H9 (cell line): Measurements from ENCODE around the gene NSFL1C. TPM values are rescaled to one million over a fixed set of nuclear protein-coding genes. Genes with fewer than 3 reads are reported as not detected.
"Not testable (repeated sequence)": the region's sequence is repeated elsewhere in the genome, so short reads cannot be mapped to it uniquely, and the experiment has no call there.

ENCODE experiments used
- DNase-seq: peaks from one replicate; pipeline ENCODE4 v3.0.0-alpha.2; 2017
- H2AFZ ChIP-seq: one replicate; pipeline ENCODE4 v1.6.1; 2013; ENCODE audit warnings: mild to moderate bottlenecking, low read length, control low read depth, moderate library complexity
- H2AK5ac ChIP-seq: 2 replicates; pipeline ENCODE4 v1.6.1; 2013; ENCODE audit warnings: low read length, control low read depth, mixed read lengths; ENCODE audit not compliant: insufficient read length
- H2BK120ac ChIP-seq: one replicate; pipeline ENCODE4 v1.6.1; 2013; ENCODE audit warnings: low read depth, mild to moderate bottlenecking, low read length, control low read depth, inconsistent platforms; ENCODE audit not compliant: poor library complexity, severe bottlenecking
- H2BK12ac ChIP-seq: 2 replicates; pipeline ENCODE4 v1.6.1; 2013; ENCODE audit warnings: low read length, control low read depth, mixed read lengths, low read depth; ENCODE audit not compliant: insufficient read length
- H2BK15ac ChIP-seq: 2 replicates; pipeline ENCODE4 v1.6.1; 2013; ENCODE audit warnings: low read depth, low read length, control low read depth
- H2BK20ac ChIP-seq: one replicate; pipeline ENCODE4 v1.6.1; 2013; ENCODE audit warnings: low read depth, mild to moderate bottlenecking, low read length, control low read depth, inconsistent platforms; ENCODE audit not compliant: poor library complexity, severe bottlenecking
- H2BK5ac ChIP-seq: 2 replicates; pipeline ENCODE4 v1.6.1; 2013; ENCODE audit warnings: low read length, control low read depth, mixed read lengths; ENCODE audit not compliant: insufficient read length
- H3K14ac ChIP-seq: 2 replicates; pipeline ENCODE4 v1.6.1; 2013; ENCODE audit warnings: low read length, control low read depth; ENCODE audit not compliant: insufficient read depth
- H3K18ac ChIP-seq: 2 replicates; pipeline ENCODE4 v1.6.1; 2013; ENCODE audit warnings: low read depth, mild to moderate bottlenecking, mixed read lengths, low read length, control low read depth; ENCODE audit not compliant: insufficient read length
- H3K23ac ChIP-seq: 2 replicates; pipeline ENCODE4 v1.6.1; 2013; ENCODE audit warnings: low read length, control low read depth, mixed read lengths, low read depth; ENCODE audit not compliant: insufficient read length
- H3K23me2 ChIP-seq: 2 replicates; pipeline ENCODE4 v1.6.1; 2013; ENCODE audit warnings: low read depth, mild to moderate bottlenecking, mixed read lengths, low read length, control low read depth; ENCODE audit not compliant: insufficient read length, poor library complexity, severe bottlenecking
- H3K27ac ChIP-seq: 2 replicates; pipeline ENCODE4 v1.5.1; 2013; ENCODE audit warnings: low read length, control low read depth, mixed read lengths, low read depth; ENCODE audit not compliant: insufficient read length
- H3K27me3 ChIP-seq: 2 replicates; pipeline ENCODE4 v1.6.1; 2013; ENCODE audit warnings: low read length, control low read depth, inconsistent platforms; ENCODE audit not compliant: insufficient read depth
- H3K4ac ChIP-seq: 2 replicates; pipeline ENCODE4 v1.6.1; 2013; ENCODE audit warnings: low read depth, mild to moderate bottlenecking, control low read depth, inconsistent platforms, low read length, moderate library complexity
- H3K4me1 ChIP-seq: 2 replicates; pipeline ENCODE4 v1.6.1; 2013; ENCODE audit warnings: low read length, control low read depth, inconsistent platforms; ENCODE audit not compliant: insufficient read depth
- H3K4me2 ChIP-seq: 2 replicates; pipeline ENCODE4 v1.6.1; 2013; ENCODE audit warnings: low read length, control low read depth, mixed read lengths; ENCODE audit not compliant: insufficient read length, insufficient read depth
- H3K56ac ChIP-seq: 2 replicates; pipeline ENCODE4 v1.6.1; 2013; ENCODE audit warnings: low read depth, mild to moderate bottlenecking, mixed read lengths, low read length, control low read depth; ENCODE audit not compliant: insufficient read length
- H3K79me1 ChIP-seq: 2 replicates; pipeline ENCODE4 v1.6.1; 2013; ENCODE audit warnings: low read depth, mild to moderate bottlenecking, moderate library complexity, low read length, control low read depth, inconsistent platforms; ENCODE audit not compliant: insufficient read depth, poor library complexity, severe bottlenecking
- H3K79me2 ChIP-seq: 2 replicates; pipeline ENCODE4 v1.6.1; 2013; ENCODE audit warnings: low read length, control low read depth, inconsistent platforms; ENCODE audit not compliant: insufficient read depth
- H3K9ac ChIP-seq: 2 replicates; pipeline ENCODE4 v1.6.1; 2013; ENCODE audit warnings: low read length, control low read depth, mixed read lengths; ENCODE audit not compliant: insufficient read length; ENCODE audit errors: extremely low read depth
- H3K9me3 ChIP-seq: one replicate; pipeline ENCODE4 v1.6.1; 2013; ENCODE audit warnings: low read depth, low read length, inconsistent platforms; ENCODE audit not compliant: control insufficient read depth
- H3T11ph ChIP-seq: one replicate; pipeline ENCODE4 v1.6.1; 2013; ENCODE audit warnings: mild to moderate bottlenecking, low read length, control low read depth, inconsistent platforms
- H4K20me1 ChIP-seq: one replicate; pipeline ENCODE4 v1.6.1; 2013; ENCODE audit not compliant: control insufficient read depth, insufficient read length, insufficient read depth
- H4K5ac ChIP-seq: 2 replicates; pipeline ENCODE4 v1.6.1; 2013; ENCODE audit warnings: low read depth, mild to moderate bottlenecking, mixed read lengths, low read length, control low read depth; ENCODE audit not compliant: insufficient read length
- H4K8ac ChIP-seq: replicated peaks from 2 replicates; pipeline ENCODE4 v1.6.1; 2013; ENCODE audit warnings: low read length, control low read depth, mixed read lengths, low read depth; ENCODE audit not compliant: insufficient read length
- H4K91ac ChIP-seq: 2 replicates; pipeline ENCODE4 v1.6.1; 2013; ENCODE audit warnings: low read depth, mild to moderate bottlenecking, moderate library complexity, mixed read lengths, low read length, control low read depth; ENCODE audit not compliant: insufficient read length
- H3K27ac Mint-ChIP-seq, 3 experiments: 2 replicates in 2 of 3; 3 replicates in 1 of 3; pipeline ENCODE4 v1.8.0; 2020 to 2021; ENCODE audit warnings: mixed read lengths in 3 of 3, mild to moderate bottlenecking in 1 of 3, moderate library complexity in 1 of 3
- H3K27me3 Mint-ChIP-seq: 2 replicates; pipeline ENCODE4 v1.8.0; 2021; ENCODE audit warnings: low read depth, mild to moderate bottlenecking, moderate library complexity, mixed read lengths
- H3K36me3 Mint-ChIP-seq, 3 experiments: 2 replicates in 2 of 3; 3 replicates in 1 of 3; pipeline ENCODE4 v1.8.0; 2020 to 2021; ENCODE audit warnings: low read depth in 3 of 3, mixed read lengths in 3 of 3; ENCODE audit not compliant: insufficient read depth in 1 of 3
- H3K4me1 Mint-ChIP-seq, 2 experiments: 2 replicates each; pipeline ENCODE4 v1.8.0; 2020; ENCODE audit warnings: mixed read lengths in 2 of 2
- H3K4me3 Mint-ChIP-seq, 2 experiments: 2 replicates in 1 of 2; 3 replicates in 1 of 2; pipeline ENCODE4 v1.8.0; 2020 to 2021; ENCODE audit warnings: mild to moderate bottlenecking in 2 of 2, mixed read lengths in 2 of 2, moderate library complexity in 1 of 2
- H3K9me3 Mint-ChIP-seq, 2 experiments: 2 replicates in 1 of 2; 3 replicates in 1 of 2; pipeline ENCODE4 v1.8.0; 2020; ENCODE audit warnings: mild to moderate bottlenecking in 2 of 2, mixed read lengths in 2 of 2, moderate library complexity in 1 of 2
- WGBS: extraction: QIAGEN DNeasy Blood & Tissue Kit; methylation state at CpG from one replicate; pipeline ENCODE4 v1.1.7; 2013; ENCODE audit warnings: missing lambda C conversion rate, low lambda C conversion rate, mixed read lengths; ENCODE audit not compliant: insufficient read length; ENCODE audit errors: extremely low coverage; 5-methylcytosine and 5-hydroxymethylcytosine counted together
- total RNA-seq: library from RNA; stranded (reverse); gene quantifications from 2 replicates; pipeline ENCODE4 v1.2.1, GENCODE V29; 2021
- TF ChIP-seq, protein P1 (sequence below): fragments of 200-600 bp; sonication (generic); conservative IDR thresholded peaks from 3 replicates; pipeline ENCODE4 v1.8.0; 2021; ENCODE audit warnings: antibody characterized with exemption, mild to moderate bottlenecking

Gene NSFL1C
- total RNA-seq, 1 experiment from 2014 or later = 81.8 TPM

DNA sequence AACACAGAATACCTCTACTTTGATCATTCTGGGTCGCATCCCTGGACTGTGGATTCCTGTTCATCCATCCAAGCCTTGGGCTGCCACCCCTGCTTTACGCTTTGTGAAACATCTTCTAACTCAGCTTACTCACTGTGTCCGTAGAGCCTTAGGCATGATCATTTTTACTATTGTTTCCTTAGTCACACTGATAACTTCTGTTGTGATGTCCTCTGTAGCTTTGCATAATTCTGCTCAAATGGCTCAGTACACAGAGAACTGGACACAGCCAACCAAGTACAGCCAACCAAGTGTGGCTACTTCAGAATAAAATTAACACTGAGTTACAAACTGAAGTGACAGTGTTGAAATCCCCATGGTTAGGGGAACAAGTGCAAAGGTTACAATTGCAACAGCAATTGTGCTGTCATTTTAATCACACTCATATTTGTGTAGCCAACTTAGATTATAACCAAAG, 65.2 kb downstream of the NSFL1C start:
- Histone ChIP-seq H3T11ph (no peak overlapping the region), H3K4ac (no peak overlapping the region), H3K14ac (no peak overlapping the region), H2BK15ac (no peak overlapping the region), H4K20me1 (no peaks in the 10 kb centered on the region), H4K8ac (no peak overlapping the region), H3K9me3 (no peaks in the 10 kb centered on the region), H4K5ac (no peak overlapping the region), H3K27ac (no peak overlapping the region), H3K4me1 (no peaks in the 10 kb centered on the region), H3K4me2 (no peak overlapping the region), H2BK20ac (no peak overlapping the region), H3K18ac (no peak overlapping the region), H3K23ac (no peak overlapping the region), H3K23me2 (no peaks in the 10 kb centered on the region), H3K56ac (no peak overlapping the region), H2BK5ac (no peak overlapping the region), H2AFZ (no peak overlapping the region), H2AK5ac (no peak overlapping the region), H3K9ac (no peak overlapping the region), H2BK120ac (no peak overlapping the region), H4K91ac (no peak overlapping the region), H2BK12ac (no peak overlapping the region), H3K79me2 (no peaks in the 10 kb centered on the region), H3K27me3 (no peaks in the 10 kb centered on the region), H3K79me1 (no peaks in the 10 kb centered on the region)
- peaks cover 0 to 2% of the 10 kb centered on the region in 2 experiments; a peak in 1 of 4 replicates for H3K4me1 Mint-ChIP-seq
- no peak overlapping the region for H3K27ac Mint-ChIP-seq
- H3K9me3 Mint-ChIP-seq = peaks cover 0 to 2% of the 10 kb centered on the region in 2 experiments; a peak in 3 of 5 replicates
- no peaks in the 10 kb centered on the region for H3K36me3 Mint-ChIP-seq
- H3K4me3 Mint-ChIP-seq = no peak overlapping the region
- DNase-seq = no peak
- peaks cover 71% of the 10 kb centered on the region for H3K27me3 Mint-ChIP-seq
- WGBS = no CpG with 5 or more reads among the region's 3 CpGs
- TF ChIP-seq, protein P1, sequence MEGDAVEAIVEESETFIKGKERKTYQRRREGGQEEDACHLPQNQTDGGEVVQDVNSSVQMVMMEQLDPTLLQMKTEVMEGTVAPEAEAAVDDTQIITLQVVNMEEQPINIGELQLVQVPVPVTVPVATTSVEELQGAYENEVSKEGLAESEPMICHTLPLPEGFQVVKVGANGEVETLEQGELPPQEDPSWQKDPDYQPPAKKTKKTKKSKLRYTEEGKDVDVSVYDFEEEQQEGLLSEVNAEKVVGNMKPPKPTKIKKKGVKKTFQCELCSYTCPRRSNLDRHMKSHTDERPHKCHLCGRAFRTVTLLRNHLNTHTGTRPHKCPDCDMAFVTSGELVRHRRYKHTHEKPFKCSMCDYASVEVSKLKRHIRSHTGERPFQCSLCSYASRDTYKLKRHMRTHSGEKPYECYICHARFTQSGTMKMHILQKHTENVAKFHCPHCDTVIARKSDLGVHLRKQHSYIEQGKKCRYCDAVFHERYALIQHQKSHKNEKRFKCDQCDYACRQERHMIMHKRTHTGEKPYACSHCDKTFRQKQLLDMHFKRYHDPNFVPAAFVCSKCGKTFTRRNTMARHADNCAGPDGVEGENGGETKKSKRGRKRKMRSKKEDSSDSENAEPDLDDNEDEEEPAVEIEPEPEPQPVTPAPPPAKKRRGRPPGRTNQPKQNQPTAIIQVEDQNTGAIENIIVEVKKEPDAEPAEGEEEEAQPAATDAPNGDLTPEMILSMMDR = no peak

DNA sequence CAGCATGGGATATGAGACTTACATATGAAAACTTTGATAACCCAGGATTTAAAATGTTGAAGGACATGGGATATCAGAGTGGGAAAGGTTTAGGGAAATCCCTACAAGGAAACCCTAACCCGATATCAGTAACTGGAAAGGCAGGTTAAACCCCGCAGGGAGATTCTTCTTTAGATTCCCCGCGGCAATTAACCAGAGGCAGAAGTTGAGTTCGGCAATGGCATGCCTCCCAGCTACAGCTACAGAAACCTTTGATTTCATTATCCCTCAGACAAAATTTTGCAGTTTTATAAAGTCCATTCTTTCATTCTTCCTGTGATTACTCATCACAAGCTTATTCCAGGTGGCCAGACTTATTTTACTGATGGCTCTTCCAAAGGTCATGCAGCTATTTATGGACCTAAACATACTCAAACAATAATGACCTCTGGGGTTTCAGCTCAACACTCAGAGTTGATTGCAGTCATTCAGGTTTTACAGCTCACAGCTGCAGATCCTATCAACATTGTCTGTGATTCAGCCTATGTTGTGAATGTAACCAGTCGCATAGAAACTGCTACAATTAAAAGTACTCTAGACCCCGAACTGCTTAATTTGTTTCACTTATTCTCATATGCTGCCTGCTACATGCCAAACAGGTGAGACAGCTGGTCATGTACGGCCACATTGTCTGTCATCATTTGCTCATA, 66.8 kb downstream of the NSFL1C start:
- not testable (repeated sequence) for DNase-seq, H3K27me3 ChIP-seq, H3K4me3 Mint-ChIP-seq, H3K9me3 Mint-ChIP-seq, H3K27ac ChIP-seq, H3K23me2 ChIP-seq, H2BK15ac ChIP-seq, H3K79me1 ChIP-seq, H3K79me2 ChIP-seq, H2BK120ac ChIP-seq, H3K36me3 Mint-ChIP-seq, H4K20me1 ChIP-seq, H3K23ac ChIP-seq, H3K14ac ChIP-seq, H2AFZ ChIP-seq, H3K4me2 ChIP-seq, H3K4me1 Mint-ChIP-seq, H3K4me1 ChIP-seq, H2BK5ac ChIP-seq, H2BK12ac ChIP-seq, H3T11ph ChIP-seq, H4K5ac ChIP-seq, H3K9me3 ChIP-seq, H4K91ac ChIP-seq, H3K18ac ChIP-seq, H3K56ac ChIP-seq, H3K4ac ChIP-seq, H4K8ac ChIP-seq, H2BK20ac ChIP-seq, H2AK5ac ChIP-seq, H3K9ac ChIP-seq, H3K27ac Mint-ChIP-seq
- peaks cover 76% of the 10 kb centered on the region for H3K27me3 Mint-ChIP-seq
- no CpG with 5 or more reads among the region's 8 CpGs for WGBS
